IPS-NIHi11 (cell line): Measurements from ENCODE around the gene CD276.
"Not testable (repeated sequence)": the region's sequence is repeated elsewhere in the genome, so short reads cannot be mapped to it uniquely, and the experiment has no call there.

Source experiments
- DNase-seq: peaks from one replicate; pipeline ENCODE4 v3.0.0; 2012; ENCODE audit warnings: mixed read lengths, low spot score

The CD276 gene

DNA sequence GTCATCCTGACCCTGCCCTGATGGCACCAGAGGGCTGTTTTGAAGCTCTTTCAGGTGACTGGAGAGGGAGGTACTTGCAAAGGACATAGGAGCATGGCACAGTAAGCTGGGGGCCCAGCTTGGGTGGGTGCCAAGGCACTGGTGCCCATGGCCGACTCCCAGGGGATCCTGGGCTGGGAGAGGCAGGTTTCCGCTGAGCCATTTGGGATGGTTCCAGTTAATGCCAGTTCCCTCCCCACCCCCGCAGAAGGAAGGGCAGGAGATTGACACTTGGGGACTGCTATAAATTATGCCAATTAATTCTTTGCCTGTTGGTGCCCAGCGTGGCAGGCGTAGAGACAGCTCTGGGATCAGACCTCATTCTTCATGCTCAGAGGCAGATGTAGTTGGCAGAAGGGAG lies 26.1 kb downstream of the CD276 start:
- DNase-seq, result no peak

DNA sequence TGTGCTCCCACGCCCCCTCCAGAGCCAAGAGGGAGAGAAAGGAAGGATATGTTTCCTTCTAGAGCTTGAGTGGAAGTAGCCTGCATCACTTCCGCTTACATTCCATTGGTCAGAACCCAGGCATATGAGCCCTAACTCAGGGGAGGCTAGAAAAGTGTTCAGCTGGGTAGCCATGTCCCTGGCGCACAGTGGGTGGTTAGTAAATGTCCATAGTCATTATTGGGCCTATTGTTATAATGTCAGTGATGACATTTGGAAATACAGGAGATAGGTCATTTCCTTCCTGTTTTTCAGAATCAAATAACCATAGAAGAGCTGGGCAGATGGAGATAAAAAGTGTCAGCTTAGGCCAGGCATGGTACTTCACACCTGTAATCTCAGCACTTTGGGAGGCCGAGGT lies 27.3 kb downstream of the CD276 start:
- no peak for DNase-seq

DNA sequence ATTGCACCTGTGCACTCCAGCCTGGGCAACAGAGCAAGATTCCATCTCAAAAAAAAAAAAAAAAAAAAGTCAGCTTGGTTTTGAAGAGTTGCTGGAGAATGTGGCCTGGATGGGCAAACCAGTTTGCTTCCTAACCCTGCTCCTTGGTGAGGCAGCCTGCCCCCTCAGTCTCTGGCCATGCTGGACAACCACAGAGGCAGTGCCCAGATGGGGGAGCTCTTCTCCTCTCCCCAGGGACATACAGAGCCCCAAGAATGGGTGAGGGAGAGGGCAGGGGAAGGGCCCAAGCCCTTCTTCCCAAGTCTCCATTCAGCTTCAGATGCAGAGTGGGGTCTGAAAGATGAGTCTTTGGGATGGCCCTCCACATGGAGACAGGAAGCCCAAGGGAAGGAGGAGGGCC lies 27.9 kb downstream of the CD276 start:
- DNase-seq, result peak; percentile 41

DNA sequence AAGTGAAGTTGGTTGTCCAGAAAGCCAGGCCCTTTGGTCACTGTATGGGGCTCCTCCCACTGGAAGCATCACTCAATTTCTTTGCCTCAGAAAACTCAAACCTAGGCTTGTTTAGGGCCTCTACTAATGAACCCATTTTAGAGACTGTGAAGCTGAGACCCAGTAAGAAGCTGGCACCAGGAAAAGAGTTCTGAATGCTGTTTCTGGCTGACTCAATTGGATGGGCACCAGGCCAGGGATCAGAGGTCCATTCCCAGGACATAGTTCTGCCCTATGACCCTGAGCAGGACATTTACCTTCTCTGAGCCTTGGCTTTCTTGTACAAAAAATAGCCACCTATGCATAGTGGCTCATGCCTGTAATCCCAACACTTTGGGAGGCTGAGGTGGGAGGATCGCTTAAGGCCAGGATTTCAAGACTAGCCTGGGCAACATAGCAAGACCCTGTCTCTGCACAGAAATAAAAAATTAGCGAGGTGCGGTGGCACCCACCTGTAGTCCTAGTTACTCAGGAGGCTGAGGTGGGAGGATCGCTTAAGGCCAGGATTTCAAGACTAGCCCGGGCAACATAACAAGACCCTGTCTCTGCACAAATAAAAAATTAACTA lies 30.6 kb downstream of the CD276 start:
- DNase-seq, result no peak

DNA sequence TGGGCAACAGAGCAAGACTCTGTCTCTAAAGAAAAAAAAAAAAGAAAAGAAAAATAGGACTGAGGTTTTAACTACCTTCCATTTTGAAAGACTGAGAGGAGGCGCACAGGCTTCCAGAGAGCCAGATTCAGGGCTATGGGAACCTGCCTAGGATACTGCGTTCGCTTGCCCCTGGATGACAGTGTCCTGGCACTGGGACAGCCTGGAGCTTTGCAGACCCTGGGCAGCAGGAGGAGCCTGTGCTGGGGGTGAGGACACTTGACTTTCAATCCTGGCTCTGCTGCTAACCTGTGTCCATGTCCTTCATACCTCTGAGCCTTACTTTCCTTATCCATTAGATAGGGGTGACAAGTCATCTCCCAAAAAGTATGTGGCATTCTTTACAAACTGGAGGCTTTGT lies 31.2 kb downstream of the CD276 start:
- DNase-seq, result no peak

DNA sequence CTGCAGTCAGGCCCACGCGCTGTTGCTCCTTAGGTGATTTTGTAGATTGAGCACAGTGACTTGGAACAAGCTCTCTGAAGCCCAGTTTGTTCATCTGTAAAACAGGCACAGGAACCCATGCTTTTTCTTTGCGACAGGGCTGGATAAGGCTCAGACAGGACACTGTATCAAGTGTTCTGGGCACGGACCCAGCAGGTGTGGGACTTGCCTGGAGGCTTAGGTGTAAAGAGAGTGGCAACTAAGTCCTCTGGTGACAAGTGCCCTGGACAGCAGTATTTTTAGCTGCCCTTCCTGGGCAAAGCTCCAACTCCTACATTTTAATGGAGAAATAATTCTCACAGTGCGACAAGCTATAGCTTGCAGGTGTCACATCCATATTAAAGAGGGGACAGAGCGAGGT lies 32.2 kb downstream of the CD276 start:
- no peak for DNase-seq

DNA sequence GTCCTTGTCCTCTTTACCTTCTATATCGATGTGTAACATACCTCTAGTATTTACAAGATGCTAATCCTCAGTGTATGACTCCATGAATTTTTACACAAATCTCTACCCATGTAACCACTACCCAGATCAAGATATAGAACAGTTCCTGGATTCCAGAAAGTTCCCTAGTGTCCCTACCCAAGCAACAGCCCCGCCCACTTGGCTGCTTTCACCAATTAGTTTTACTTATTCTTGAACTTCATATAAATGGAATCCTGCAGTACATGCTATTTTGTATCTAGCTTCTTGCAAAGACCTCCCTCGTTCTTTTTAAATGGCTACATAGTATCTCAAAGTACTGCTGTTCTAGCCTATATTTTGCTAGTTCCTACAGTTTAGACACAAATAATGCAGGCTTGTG lies 33.0 kb downstream of the CD276 start:
- no peak for DNase-seq

DNA sequence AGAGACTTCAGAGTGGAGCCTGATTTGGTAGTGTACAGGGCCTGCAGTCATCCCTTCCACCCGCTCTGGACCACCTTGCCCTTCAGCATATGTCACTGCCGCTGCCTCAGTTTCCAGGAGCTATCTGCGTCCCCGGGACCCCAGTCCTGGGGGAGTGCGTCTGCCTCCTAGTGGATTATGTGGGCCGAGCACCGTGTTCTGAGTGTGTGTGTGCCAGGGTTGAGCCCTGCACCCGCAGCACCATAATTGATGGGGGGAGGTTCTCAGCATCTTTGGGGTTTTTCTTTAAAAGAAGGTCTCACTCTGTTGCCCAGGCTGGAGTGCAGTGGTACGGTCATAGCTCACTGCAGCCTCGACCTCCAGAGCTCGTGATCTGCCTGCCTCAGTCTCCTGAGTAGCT lies 33.6 kb downstream of the CD276 start:
- DNase-seq, result peak; percentile 62

DNA sequence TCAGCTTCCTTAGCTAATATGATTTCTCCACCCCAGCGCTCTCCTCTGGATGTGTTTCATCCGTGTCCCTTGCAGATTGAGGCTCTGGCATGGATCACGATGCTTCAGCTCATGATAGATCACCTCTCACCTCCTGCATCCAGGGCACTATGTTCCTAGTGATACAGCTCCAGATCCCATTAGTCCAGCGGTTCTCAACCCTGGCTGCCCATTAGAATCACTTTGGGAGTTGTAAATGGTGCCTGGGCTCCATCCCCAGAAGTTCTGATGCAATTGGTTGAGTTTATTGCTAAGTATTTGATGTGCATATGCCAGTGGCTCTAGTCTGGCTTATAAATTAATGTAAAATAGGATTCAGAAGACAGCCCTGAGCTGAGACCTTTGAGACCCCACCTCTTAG lies 34.5 kb downstream of the CD276 start:
- no peak for DNase-seq

DNA sequence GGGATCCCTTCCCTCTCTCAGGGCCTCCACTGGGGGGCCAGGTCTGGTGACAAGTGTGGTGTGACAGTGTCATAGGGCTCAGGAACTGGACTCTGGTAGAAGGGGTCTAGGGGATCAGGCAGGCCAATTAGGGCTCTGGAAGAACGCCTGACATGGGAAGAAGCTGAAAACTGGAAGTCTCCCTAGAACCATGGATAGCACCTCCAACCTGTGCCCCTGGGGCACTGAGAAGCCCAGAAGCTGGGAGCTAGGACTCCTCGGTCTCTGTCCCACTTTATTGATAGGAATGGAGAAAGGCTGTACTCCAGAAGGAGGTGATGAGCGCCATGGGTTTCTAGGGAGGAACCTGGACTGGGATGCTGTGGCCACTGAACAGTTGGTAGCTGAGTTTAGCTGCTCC lies 38.2 kb downstream of the CD276 start:
- no peak for DNase-seq

DNA sequence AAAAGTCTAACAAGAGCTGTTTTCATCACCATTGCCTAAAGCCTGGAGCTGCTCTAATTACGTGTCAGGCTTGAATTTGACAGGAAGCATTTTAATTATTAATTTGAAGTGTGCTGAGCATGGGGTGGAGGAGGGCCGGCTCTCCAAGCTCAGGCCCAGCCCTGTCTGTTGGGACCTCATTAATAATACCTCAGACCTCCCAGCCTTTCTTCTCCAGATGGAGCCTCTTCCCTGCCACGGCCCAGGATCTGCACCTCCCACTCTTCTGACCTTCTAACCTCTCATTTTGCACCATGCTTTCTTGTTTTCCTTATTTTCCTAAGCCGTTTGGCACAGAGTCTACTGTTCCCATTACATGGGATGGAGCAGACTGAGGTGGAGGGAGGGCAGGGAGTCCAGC lies 39.0 kb downstream of the CD276 start:
- DNase-seq, result no peak

DNA sequence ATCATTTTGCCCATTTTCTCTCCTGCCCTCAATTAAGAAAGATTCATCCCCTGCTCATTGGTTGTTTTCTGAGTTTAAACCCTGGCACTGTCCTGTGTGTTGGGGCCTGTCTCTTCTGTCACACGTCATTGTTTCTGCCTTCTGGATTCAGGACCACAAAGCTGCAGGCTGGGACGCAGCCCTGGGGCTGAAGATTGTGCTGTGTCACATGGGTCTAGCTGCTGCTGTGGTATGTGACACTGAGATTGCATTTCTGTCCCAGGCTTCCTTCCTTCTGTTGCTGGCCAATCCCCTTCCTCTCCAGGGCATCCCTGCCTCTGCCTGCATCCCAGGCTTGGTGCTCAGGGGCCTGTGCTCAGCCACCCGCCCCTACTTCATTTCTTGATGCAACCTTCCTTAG lies 40.0 kb downstream of the CD276 start:
- no peak for DNase-seq

DNA sequence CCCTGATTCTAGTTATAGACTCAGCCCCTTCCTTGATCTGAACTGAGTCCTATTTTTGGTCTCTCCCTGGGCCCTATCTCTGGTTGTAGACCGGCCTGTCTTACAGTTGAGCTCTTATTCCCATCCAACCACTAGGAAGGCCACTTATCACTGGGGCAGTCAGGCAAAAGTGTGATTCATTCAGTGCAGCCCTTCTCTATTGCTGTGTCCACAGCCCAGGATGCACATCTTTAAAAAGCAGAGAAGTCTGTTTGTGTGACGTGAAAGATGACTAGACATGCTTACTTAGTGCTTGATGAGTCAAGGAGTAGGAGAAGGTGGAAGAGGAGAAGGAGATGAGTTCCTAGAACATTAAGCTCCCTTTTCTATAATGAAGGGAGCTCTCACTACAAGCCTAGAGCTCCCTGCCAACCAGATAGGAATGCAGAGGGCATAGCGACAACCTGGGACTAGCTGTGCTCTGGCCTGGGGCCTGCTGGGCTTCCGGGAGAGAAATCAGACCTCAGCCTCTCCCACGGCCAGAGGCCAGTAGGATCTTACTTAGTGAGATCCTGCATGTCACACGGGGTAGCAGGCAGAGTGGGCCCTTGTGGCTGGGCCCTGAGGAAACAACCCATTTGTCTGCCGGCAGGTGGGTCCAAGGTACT lies 43.3 kb downstream of the CD276 start:
- DNase-seq, result no peak

DNA sequence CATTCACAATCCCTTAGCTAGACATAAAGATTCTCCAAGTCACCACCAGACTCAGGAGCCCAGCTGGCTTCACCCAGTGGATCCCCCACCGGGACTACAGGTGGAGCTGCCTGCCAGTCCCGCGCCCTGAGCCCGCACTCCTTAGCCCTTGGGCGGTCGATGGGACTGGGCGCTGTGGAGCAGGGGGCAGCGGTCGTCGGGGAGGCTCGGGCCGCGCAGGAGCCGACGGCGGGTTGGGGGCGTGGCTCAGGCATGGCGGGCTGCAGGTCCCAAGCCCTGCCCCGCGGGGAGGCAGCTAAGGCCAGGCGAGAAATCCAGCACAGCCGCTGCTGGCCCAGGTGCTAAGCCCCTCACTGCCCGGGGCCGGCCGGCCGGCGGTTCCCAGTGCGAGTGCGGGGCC lies 47.9 kb downstream of the CD276 start:
- DNase-seq, result not testable (repeated sequence)

DNA sequence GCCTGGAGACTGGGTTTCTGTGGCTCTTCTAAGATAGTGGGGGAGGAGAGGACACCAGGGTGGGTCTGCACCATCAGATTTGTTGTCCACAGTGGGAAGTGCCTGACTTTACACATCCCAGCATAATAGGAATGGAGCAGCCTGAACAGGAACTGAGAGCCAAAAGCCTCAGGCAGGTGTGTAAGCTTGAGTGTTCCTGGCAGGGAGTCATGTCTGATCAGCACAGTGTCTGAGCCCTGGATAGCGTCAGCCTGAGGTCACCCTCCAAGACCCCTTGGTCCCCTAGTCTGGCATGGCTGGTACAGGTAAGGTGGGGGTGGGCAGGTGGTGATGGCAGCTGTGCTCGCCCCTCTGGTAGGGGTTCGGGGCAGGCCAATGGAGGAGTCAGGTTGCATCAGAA lies 48.7 kb downstream of the CD276 start:
- DNase-seq, result no peak

DNA sequence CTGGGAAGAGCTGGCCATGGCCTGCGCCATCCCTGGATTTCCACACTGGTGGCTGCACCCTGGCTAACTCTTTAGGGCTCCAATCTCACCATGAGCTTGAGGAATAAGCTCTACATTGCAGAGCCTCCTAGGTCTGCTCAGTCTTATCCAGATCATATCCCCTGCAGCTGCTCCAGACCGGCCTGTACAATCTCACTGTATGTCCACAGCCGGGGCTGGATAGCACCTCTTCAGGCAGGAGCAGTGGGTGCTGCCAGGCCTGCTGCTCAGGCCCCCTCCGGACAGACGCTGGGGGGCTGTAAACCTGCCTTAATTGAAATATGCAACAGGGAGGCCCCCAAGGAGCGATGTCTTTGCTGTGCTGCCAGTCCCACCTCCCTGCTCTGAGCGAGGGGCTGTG lies 53.4 kb downstream of the CD276 start:
- DNase-seq, result no peak

DNA sequence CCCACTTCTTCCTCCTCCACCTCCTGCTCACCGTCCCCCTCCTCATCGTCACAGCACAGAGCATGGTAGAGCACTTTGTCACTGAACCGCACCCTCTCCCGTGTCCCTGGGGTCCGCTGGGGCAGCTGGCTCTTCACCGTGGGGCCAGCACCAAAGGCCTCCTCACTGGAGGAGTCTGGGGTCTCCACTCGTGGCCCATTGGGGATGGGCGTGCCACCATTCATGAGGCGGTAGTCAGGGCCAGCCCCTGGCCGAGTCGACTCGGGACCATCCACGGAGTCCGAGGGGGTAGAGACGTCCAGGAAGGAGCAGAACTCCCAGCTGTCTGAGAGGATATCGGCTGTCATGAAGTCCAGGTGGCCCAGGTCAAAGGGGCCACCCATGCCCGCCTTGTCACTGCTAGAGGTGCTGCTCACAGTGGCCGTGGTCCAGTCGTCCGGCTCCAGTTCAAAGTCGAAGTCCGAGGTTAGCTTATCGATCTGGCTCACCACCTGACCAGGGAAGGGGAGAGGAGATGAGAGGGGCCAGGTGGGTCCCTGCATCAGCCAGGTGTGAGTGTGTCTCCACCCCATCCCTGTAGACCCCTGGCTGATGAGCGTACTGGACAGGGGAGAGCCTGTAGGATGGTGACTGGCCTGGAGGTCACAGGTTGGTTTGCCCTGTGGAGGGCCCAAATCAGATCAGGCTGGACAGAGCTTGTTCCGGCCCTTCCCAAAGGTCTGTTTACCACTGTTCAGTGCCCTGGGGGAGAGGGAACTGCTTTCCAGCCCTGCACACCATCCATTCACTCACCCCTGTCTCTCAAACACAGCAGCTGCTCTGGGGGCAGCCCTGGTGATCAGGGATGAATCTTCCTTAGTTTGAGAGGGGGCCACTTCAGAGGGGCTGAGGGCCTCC lies 56.2 kb downstream of the CD276 start:
- no peak for DNase-seq

DNA sequence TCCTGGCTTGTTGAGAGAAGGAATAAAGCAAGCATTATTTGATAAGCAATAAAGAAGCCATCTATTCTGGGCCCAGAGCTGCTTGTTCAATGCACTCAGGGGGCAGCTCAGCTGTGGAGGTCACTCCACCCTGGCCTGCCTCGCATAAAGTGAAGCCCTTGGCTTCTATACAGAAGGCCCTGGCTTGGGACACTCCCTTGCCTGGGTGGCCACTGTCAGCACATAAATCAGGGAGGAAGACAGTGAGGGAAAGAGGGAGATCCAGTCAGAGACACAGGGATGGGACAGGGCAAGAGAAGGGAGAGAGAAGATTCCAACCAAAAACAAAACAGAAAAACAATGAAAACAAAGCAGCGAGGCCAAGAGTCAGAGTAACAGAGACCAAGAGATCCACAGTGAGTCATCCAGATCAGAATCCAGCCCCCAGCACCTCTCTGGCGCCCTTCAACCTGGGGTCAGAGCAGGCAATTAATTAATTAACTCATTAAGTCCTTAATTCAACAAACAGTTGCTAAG lies 57.2 kb downstream of the CD276 start:
- no peak for DNase-seq

DNA sequence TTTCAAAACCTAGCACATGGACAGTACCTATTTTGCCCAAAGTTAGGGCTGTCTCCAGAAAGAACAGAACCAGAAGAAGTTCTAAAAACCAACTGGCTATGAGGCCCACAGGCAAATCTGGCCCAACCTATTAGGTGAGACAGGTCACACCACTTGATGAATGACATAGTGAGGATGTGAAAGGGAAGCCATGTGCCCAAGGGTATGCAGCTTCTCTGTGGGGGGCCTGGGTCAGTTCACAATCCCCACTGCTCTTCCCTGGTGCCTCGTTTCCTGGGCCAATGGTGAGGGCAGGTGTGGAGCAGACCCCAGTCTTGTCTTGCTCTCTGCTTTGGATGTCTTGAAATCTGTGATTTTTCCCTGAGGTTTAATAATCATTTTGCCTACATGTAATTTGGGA lies 60.1 kb downstream of the CD276 start:
- peak; percentile 44 for DNase-seq

DNA sequence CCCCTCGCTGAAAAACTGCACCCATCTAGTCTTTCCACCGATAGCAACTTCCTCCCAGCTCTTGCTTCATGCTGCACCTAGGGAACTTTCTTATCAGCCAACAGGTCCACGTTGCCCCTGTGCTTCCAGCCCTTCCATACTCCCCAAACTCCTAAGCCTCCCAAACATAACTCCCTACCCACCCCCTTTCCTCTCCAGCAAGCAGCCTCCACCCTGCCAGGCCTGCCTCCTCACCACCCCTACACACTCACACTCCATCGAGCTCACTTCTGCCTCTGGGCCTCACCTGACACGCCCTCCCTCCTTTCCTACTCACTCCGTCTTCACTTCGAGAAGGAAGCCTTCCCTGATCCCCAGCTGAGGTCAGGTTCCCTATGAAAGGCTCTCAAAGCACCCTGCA lies 60.9 kb downstream of the CD276 start:
- DNase-seq, result no peak

DNA sequence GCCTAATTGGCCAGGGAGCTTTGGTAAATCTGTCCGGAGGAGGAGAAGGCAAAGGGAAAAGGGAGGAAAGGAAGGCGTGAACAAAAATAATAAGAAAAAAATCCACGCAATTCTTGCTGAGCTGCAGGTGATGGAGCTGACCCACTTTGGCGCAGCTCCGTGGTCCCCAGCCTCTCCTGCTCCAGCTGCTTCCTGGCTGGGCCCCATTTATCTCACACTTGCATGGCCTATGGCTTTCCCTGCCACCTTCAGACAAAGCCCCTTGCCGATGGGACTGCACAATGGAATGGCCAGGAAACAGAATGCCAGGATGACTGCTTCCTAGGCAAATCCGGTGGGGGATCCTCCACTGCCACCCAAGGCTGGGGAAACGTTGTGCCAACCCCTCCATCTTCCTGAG lies 62.1 kb downstream of the CD276 start:
- no peak for DNase-seq

DNA sequence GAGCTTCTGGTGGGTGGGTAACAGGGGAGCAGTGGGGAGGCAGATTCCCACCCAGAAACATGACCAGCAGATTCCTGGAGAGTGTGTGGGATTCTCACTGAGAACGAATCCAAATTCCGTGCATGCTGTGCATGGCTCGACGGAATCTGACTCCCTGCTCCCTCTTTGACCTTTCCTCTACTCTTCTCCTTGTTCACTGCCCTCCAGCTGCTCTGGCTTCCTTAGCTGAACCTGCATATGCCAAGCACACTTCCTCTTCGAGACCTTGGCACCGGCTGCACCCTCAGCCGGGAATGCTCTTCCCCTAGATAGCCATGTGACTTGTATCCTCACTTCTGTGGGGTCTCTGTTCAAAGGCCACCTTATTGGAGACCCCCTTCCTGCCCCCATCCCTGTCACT lies 62.7 kb downstream of the CD276 start:
- DNase-seq, result no peak
